Measurements from ENCODE around the gene ZNHIT6.

Gene ZNHIT6

DNA sequence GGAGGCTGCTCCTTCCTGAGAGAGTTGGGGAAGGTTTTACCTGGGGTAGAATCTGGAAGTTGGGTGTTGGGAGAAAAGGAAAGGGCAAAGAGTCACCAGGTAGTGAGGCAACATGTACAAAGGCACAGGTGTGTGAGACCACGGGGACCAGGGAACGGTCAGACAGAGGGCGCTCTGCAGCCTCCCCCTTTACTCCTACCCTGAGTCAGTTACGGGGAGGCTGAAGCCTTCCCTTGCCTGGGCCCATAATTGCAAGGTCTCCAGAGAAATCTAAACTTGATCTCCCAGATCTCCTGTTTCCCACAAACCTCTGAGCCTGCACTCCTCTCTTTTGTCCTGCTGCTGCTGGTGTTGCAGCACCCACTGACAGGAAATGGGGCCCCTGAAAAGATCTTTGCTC lies 105.7 kb downstream of the ZNHIT6 start:
- no peak overlapping the region for H3K27ac ChIP-seq
- TF ChIP-seq, protein P1, sequence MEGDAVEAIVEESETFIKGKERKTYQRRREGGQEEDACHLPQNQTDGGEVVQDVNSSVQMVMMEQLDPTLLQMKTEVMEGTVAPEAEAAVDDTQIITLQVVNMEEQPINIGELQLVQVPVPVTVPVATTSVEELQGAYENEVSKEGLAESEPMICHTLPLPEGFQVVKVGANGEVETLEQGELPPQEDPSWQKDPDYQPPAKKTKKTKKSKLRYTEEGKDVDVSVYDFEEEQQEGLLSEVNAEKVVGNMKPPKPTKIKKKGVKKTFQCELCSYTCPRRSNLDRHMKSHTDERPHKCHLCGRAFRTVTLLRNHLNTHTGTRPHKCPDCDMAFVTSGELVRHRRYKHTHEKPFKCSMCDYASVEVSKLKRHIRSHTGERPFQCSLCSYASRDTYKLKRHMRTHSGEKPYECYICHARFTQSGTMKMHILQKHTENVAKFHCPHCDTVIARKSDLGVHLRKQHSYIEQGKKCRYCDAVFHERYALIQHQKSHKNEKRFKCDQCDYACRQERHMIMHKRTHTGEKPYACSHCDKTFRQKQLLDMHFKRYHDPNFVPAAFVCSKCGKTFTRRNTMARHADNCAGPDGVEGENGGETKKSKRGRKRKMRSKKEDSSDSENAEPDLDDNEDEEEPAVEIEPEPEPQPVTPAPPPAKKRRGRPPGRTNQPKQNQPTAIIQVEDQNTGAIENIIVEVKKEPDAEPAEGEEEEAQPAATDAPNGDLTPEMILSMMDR (conservative IDR thresholded peaks at IDR 0.05), result no peak

DNA sequence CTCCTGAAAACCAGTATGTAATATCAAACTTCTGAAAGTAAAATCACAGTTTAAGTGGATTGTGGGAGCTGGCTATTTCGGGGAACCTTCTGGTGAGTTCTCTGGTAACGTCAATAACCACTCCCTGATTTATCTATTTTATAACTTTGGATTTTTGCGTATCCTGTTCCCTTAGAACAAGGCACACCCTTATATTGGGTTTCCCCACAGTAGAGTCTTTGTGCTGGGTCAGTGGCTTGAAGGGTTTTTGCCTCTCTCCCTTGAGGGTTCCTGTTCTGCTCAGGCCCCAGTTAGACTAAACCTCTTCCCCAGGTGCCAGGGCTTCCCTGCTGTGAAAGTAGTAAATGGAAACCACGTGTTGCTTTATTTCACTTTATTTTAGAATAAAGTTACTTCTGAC lies 106.3 kb downstream of the ZNHIT6 start:
- TF ChIP-seq, protein P1 (conservative IDR thresholded peaks at IDR 0.05), result no peak
- no peak overlapping the region for H3K27ac ChIP-seq

DNA sequence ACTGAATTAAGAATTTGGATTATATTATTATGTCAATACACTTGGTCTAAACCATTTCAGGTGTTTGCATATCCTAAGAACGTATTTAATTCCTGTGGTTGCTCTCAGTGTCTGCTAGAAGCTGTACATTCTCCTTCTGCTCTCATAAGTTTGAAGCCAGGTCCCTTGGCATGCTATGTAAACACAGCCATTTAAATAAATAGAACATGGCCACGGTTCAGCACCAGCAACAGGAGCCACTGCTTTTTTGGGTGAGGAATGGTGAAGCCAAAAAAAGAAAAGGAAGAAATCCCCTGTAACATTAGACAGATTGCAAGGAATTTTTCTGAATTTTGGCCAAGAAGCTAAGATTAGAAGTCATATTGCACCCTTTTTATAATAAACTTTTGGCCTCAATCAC lies 108.6 kb downstream of the ZNHIT6 start:
- H3K27ac ChIP-seq, result peak overlapping the region; percentile 64
- TF ChIP-seq, protein P1 (conservative IDR thresholded peaks at IDR 0.05), result no peak

All from VCaP (cell line).